A549 (cell line): Measurements from ENCODE around the gene CSPG4. TPM values are rescaled to one million over a fixed set of nuclear protein-coding genes. Genes with fewer than 3 reads are reported as not detected.

Experiments
- ATAC-seq, 2 experiments: fragments of 200-7000 bp in 1 of 2; fragments of >200 bp in 1 of 2; cut with Nextera tagmentation in 1 of 2; cut with Tn5 transposase in 1 of 2; 3 replicates each; pipeline versions ENCODE4 v1.8.0 to v1.9.1; 2018 to 2020; ENCODE audit warnings: mild to moderate bottlenecking in 1 of 2, moderate library complexity in 1 of 2
- CTCF ChIA-PET: fragments of 300-600 bp; sonication (Branson Sonifier 250); formaldehyde crosslinking; extraction: SDS; loops from one replicate; lab custom pipeline; 2021; ENCODE audit warnings: antibody characterized with exemption, inconsistent platforms; lab: Yijun Ruan, JAX
- POLR2A ChIA-PET: fragments of 350-600 bp; formaldehyde crosslinking; extraction: SDS; loops from one replicate; lab custom pipeline; 2021; ENCODE audit warnings: antibody characterized with exemption, inconsistent platforms; lab: Yijun Ruan, JAX
- DNase-seq, 2 experiments: peaks; one replicate each; pipeline versions ENCODE4 v3.0.0 to v3.0.0-alpha.2; 2011 to 2016; ENCODE audit warnings: low read depth in 1 of 2, low spot score in 1 of 2
- FAIRE-seq: peaks from 2 replicates; lab custom pipeline; 2011; peaks lifted over from hg19 to GRCh38; lab: Jason Lieb, UNC
- H3K27ac ChIP-seq, 2 experiments: fragments of >200 bp; sonication (Bioruptor Twin); formaldehyde crosslinking; 3 replicates each; pipeline ENCODE4 v1.5.1; 2016 to 2017
- H3K4me1 ChIP-seq: fragments of >200 bp; sonication (Bioruptor Twin); formaldehyde crosslinking; 3 replicates; pipeline ENCODE4 v1.6.1; 2016
- H3K4me2 ChIP-seq: fragments of >200 bp; sonication (Bioruptor Twin); formaldehyde crosslinking; 3 replicates; pipeline ENCODE4 v1.6.1; 2016
- H3K4me3 ChIP-seq: fragments of >200 bp; sonication (Bioruptor Twin); formaldehyde crosslinking; 3 replicates; pipeline ENCODE4 v1.5.1; 2016
- H3K9me3 ChIP-seq: fragments of >200 bp; sonication (Bioruptor Twin); formaldehyde crosslinking; 3 replicates; pipeline ENCODE4 v1.6.1; 2016
- BHLHE40 ChIP-seq: IDR thresholded peaks from 2 replicates; pipeline ENCODE4 v1.6.1; 2012; ENCODE audit warnings: low read depth, low read length, inconsistent platforms
- EP300 ChIP-seq, 2 experiments: fragments of >200 bp; sonication (Bioruptor Twin); formaldehyde crosslinking; IDR thresholded peaks; 2 replicates in 1 of 2; 3 replicates in 1 of 2; pipeline ENCODE4 v1.6.1; 2016 to 2017
- ESRRA ChIP-seq: fragments of 150-350 bp; IDR thresholded peaks from 2 replicates; pipeline ENCODE4 v1.6.1; 2014; ENCODE audit warnings: mild to moderate bottlenecking, low read length, borderline replicate concordance
- FOXS1 ChIP-seq: fragments of 250-450 bp; sonication (Bioruptor Pico); IDR thresholded peaks from 2 replicates; pipeline ENCODE4 v1.5.0; 2020; ENCODE audit warnings: mild to moderate bottlenecking, moderate library complexity
- HDAC2 ChIP-seq: fragments of 200-600 bp; sonication (generic); IDR thresholded peaks from 2 replicates; pipeline ENCODE4 v1.6.1; 2016
- HOXB13 ChIP-seq: fragments of 250-450 bp; sonication (Bioruptor Pico); IDR thresholded peaks from 2 replicates; pipeline ENCODE4 v1.5.0; 2020; ENCODE audit warnings: low read depth, mild to moderate bottlenecking, moderate library complexity
- HOXB5 ChIP-seq: fragments of 250-450 bp; sonication (Bioruptor Pico); IDR thresholded peaks from 2 replicates; pipeline ENCODE4 v1.5.0; 2020; ENCODE audit warnings: mild to moderate bottlenecking, moderate library complexity
- JUNB ChIP-seq: fragments of >200 bp; sonication (Bioruptor Twin); formaldehyde crosslinking; IDR thresholded peaks from 2 replicates; pipeline ENCODE4 v1.6.1; 2016
- KDM5A ChIP-seq: fragments of 200-600 bp; sonication (generic); IDR thresholded peaks from 2 replicates; pipeline ENCODE4 v1.6.1; 2016; ENCODE audit warnings: antibody characterized with exemption, mild to moderate bottlenecking
- MAFK ChIP-seq: fragments of 450-650 bp; IDR thresholded peaks from 2 replicates; pipeline ENCODE4 v1.6.1; 2014; ENCODE audit not compliant: partially characterized antibody
- NR3C1 ChIP-seq: fragments of >200 bp; sonication (Bioruptor Twin); formaldehyde crosslinking; IDR thresholded peaks from 3 replicates; pipeline ENCODE4 v1.6.1; 2017
- RFX5 ChIP-seq: fragments of 450-650 bp; IDR thresholded peaks from 2 replicates; pipeline ENCODE4 v1.7.1; 2014; ENCODE audit warnings: antibody characterized with exemption, mild to moderate bottlenecking, moderate library complexity
- TFCP2L1 ChIP-seq: fragments of 250-450 bp; sonication (Bioruptor Pico); IDR thresholded peaks from 2 replicates; pipeline ENCODE4 v1.5.0; 2021; ENCODE audit warnings: mild to moderate bottlenecking
- WGBS: methylation state at CpG from one replicate; pipeline ENCODE4 v1.1.6; 2017; ENCODE audit errors: missing lambda C conversion rate; 5-methylcytosine and 5-hydroxymethylcytosine counted together
- polyA plus RNA-seq, 4 experiments: library from polyadenylated mRNA; depleted of rRNA in 3 of 4; stranded (reverse); fragments of >200 nt; fragmentation: RNase III in 1 of 4; extraction: RNeasy Plus Mini Kit Qiagen cat#74134 plus additional on column Dnase treatment in 1 of 4; gene quantifications; 2 replicates in 3 of 4; 3 replicates in 1 of 4; pipeline ENCODE4 v1.2.3, GENCODE V29; 2011 to 2017

The CSPG4 gene
- polyA plus RNA-seq, 2 of the 4 experiments (the other 2 are of a cell fraction): 0.01 to 0.06 TPM

- Histone ChIP-seq H3K4me1 (peaks cover 32% of the 10 kb centered on the region), H3K4me3 (no peak overlapping the region), H3K4me2 (peak overlapping the region; percentile 60), H3K9me3 (no peaks in the 10 kb centered on the region), H3K27ac (peak overlapping the region; percentile 66 to 78)
- WGBS: 84% methylated on average over 11 of the region's 14 CpGs
- peak in 1 of 2 experiments; percentile 32 for DNase-seq
- TF ChIP-seq HOXB5 (CRISPR knock-in tag): 0 out of 2 replicates have a peak, but pooled peaks have one; percentile 20
- TF ChIP-seq EP300 (IDR thresholded peaks at IDR 0.05): no peak
- POLR2A ChIA-PET: interaction anchor here (0.9 to 1.0 kb wide), 2 partner anchors 25 to 33 kb away, joined by 3 to 5 read pairs; partner anchors contain the start of genes IMP3 and SNX33
- FAIRE-seq: no peak
- CTCF ChIA-PET: interaction anchor here (0.6 to 23.4 kb wide), 8 partner anchors 10 to 214 kb away, joined by 3 to 394 read pairs (median 5); partner anchors contain the start of genes IMP3, PTPN9, SNUPN and SNX33
- ATAC-seq: peak; percentile 1 to 38; a peak in 3 of 6 replicates
These were observed 39.8 kb downstream of the CSPG4 start for GRCh38 chr15:75672646-75673425.

GRCh38 chr15:75671730-75672602 is 40.7 kb downstream of the CSPG4 start:
- Histone ChIP-seq H3K27ac (peak overlapping the region; percentile 23 to 78; a peak in 4 of 6 replicates), H3K9me3 (no peaks in the 10 kb centered on the region), H3K4me3 (no peak overlapping the region), H3K4me2 (peak overlapping the region; percentile 60; the same call in 2 of the 3 replicates), H3K4me1 (peaks cover 41% of the 10 kb centered on the region)
- ATAC-seq (no peak), FAIRE-seq (no peak), DNase-seq (no peak)
- ChIA-PET POLR2A (interaction anchor here (0.5 to 1.0 kb wide), 2 partner anchors 24 to 35 kb away, joined by 4 to 5 read pairs; partner anchors contain the start of gene SNX33), CTCF (interaction anchor here (0.7 to 23.4 kb wide), 6 partner anchors 11 to 304 kb away, joined by 3 to 394 read pairs (median 8); partner anchors contain the start of genes IMP3, PTPN9, SNUPN and SNX33)
- 85% methylated on average over 11 of the region's 11 CpGs for WGBS
- TF ChIP-seq MAFK (peak; percentile 90), FOXS1 (no peak), RFX5 (no peak)

- CTCF ChIA-PET: interaction anchor here (15.3 to 23.4 kb wide), 2 partner anchors 13 to 35 kb away, joined by 237 to 394 read pairs; partner anchors contain the start of genes IMP3 and SNUPN
- no peak for TF ChIP-seq HDAC2
- TF ChIP-seq HOXB13 (CRISPR knock-in tag): no peak
- no peak for TF ChIP-seq RFX5
- TF ChIP-seq JUNB: no peak
- TF ChIP-seq, all 56 proteins: peak for 0
- 80% methylated on average over 6 of the region's 6 CpGs for WGBS
- ATAC-seq: no peak
- no peak for FAIRE-seq
- no peak overlapping the region for H3K4me3 ChIP-seq
- no peak overlapping the region; the same call in 2 of the 3 replicates for H3K4me2 ChIP-seq
- peak overlapping the region in 1 of 2 experiments; percentile 67; a peak in 3 of 6 replicates for H3K27ac ChIP-seq
- H3K4me1 ChIP-seq: peaks cover 62% of the 10 kb centered on the region
- no peak for DNase-seq
- POLR2A ChIA-PET: interaction anchor here (1.1 kb wide), 1 partner anchor 302 kb away, joined by 4 read pairs; no protein-coding TSS in a partner anchor
- no peaks in the 10 kb centered on the region for H3K9me3 ChIP-seq
These were observed 42.8 kb downstream of the CSPG4 start for GRCh38 chr15:75669879-75670212.

GRCh38 chr15:75669191-75669878 is 43.3 kb downstream of the CSPG4 start:
- TF ChIP-seq ESRRA (no peak), TFCP2L1 (CRISPR knock-in tag) (no peak), KDM5A (no peak), NR3C1 (no peak), BHLHE40 (no peak)
- no peaks in the 10 kb centered on the region for H3K9me3 ChIP-seq
- H3K4me2 ChIP-seq: peak overlapping the region; percentile 32; the same call in 2 of the 3 replicates
- WGBS: 64% methylated on average over 14 of the region's 14 CpGs
- H3K4me3 ChIP-seq: no peak overlapping the region
- H3K4me1 ChIP-seq: peaks cover 67% of the 10 kb centered on the region
- DNase-seq (peak in 1 of 2 experiments; percentile 35), ATAC-seq (no peak), FAIRE-seq (no peak)
- ChIA-PET CTCF (interaction anchor here (0.6 to 23.4 kb wide), 6 partner anchors 14 to 642 kb away, joined by 3 to 394 read pairs (median 20); partner anchors contain the start of genes IMP3, MAN2C1, SNUPN and SNX33), POLR2A (interaction anchor here (0.8 to 1.1 kb wide), 2 partner anchors 29 to 301 kb away, joined by 4 to 5 read pairs; partner anchors contain the start of gene IMP3)
- peak overlapping the region; percentile 12 to 67; a peak in 4 of 6 replicates for H3K27ac ChIP-seq
